Nephron progenitor cell (in vitro differentiated cells): Measurements from ENCODE around the gene CENPO.

Experiments
- DNase-seq: peaks from one replicate; pipeline ENCODE4 v3.0.0; 2021
- H3K27ac Mint-ChIP-seq: 2 replicates; pipeline ENCODE4 v1.8.0; 2021; ENCODE audit warnings: mild to moderate bottlenecking, moderate library complexity, mixed read lengths
- H3K27me3 Mint-ChIP-seq: 2 replicates; pipeline ENCODE4 v1.8.0; 2021; ENCODE audit warnings: mild to moderate bottlenecking, low read depth, mixed read lengths; ENCODE audit not compliant: poor library complexity
- H3K36me3 Mint-ChIP-seq: 2 replicates; pipeline ENCODE4 v1.8.0; 2021; ENCODE audit warnings: low read depth, mixed read lengths
- H3K4me1 Mint-ChIP-seq: 2 replicates; pipeline ENCODE4 v1.8.0; 2021; ENCODE audit warnings: mixed read lengths
- H3K4me3 Mint-ChIP-seq: 2 replicates; pipeline ENCODE4 v1.8.0; 2021; ENCODE audit warnings: mild to moderate bottlenecking, moderate library complexity, mixed read lengths
- H3K9me3 Mint-ChIP-seq: 2 replicates; pipeline ENCODE4 v1.8.0; 2021; ENCODE audit warnings: mild to moderate bottlenecking, moderate library complexity, mixed read lengths
- CTCF ChIP-seq: fragments of 200-600 bp; sonication (generic); IDR thresholded peaks from 2 replicates; pipeline ENCODE4 v1.5.0; 2021; ENCODE audit warnings: antibody characterized with exemption

The CENPO gene

GRCh38 chr2:24779116-24779515, 14.1 kb upstream of the CENPO start:
- TF ChIP-seq CTCF = no peak
- H3K4me1 Mint-ChIP-seq = peaks cover 13% of the 10 kb centered on the region
- no peak for DNase-seq
- H3K27ac Mint-ChIP-seq = no peak overlapping the region
- H3K9me3 Mint-ChIP-seq = peaks cover 19% of the 10 kb centered on the region
- H3K27me3 Mint-ChIP-seq = no peaks in the 10 kb centered on the region
- H3K36me3 Mint-ChIP-seq = peaks cover 11% of the 10 kb centered on the region
- H3K4me3 Mint-ChIP-seq = no peak overlapping the region

GRCh38 chr2:24783641-24784040, 9.6 kb upstream of the CENPO start:
- Mint-ChIP-seq H3K4me1 (peaks cover 14% of the 10 kb centered on the region), H3K9me3 (peaks cover 22% of the 10 kb centered on the region), H3K4me3 (no peak overlapping the region), H3K27ac (no peak overlapping the region), H3K36me3 (peaks cover 12% of the 10 kb centered on the region), H3K27me3 (no peaks in the 10 kb centered on the region)
- no peak for DNase-seq
- TF ChIP-seq CTCF = no peak

- TF ChIP-seq CTCF = no peak
- H3K36me3 Mint-ChIP-seq = peaks cover 20% of the 10 kb centered on the region
- no peak for DNase-seq
- peaks cover 24% of the 10 kb centered on the region for H3K4me1 Mint-ChIP-seq
- no peak overlapping the region for H3K4me3 Mint-ChIP-seq
- peaks cover 3% of the 10 kb centered on the region for H3K27me3 Mint-ChIP-seq
- peak overlapping the region; percentile 44 for H3K27ac Mint-ChIP-seq
- H3K9me3 Mint-ChIP-seq = peaks cover 21% of the 10 kb centered on the region
These were observed 7.4 kb upstream of the CENPO start for GRCh38 chr2:24785671-24786321.

GRCh38 chr2:24787532-24787931, 5.7 kb upstream of the CENPO start:
- H3K27ac Mint-ChIP-seq = no peak overlapping the region
- no peak for DNase-seq
- no peak overlapping the region for H3K4me3 Mint-ChIP-seq
- H3K9me3 Mint-ChIP-seq = peaks cover 13% of the 10 kb centered on the region
- H3K27me3 Mint-ChIP-seq = peaks cover 3% of the 10 kb centered on the region
- TF ChIP-seq CTCF = no peak
- H3K36me3 Mint-ChIP-seq = peaks cover 18% of the 10 kb centered on the region
- H3K4me1 Mint-ChIP-seq = peaks cover 41% of the 10 kb centered on the region

- TF ChIP-seq CTCF = no peak
- Mint-ChIP-seq H3K27me3 (peaks cover 3% of the 10 kb centered on the region), H3K4me3 (no peak overlapping the region), H3K36me3 (peaks cover 18% of the 10 kb centered on the region), H3K4me1 (peaks cover 48% of the 10 kb centered on the region), H3K9me3 (peaks cover 12% of the 10 kb centered on the region), H3K27ac (no peak overlapping the region)
- no peak for DNase-seq
These were observed 4.4 kb upstream of the CENPO start for GRCh38 chr2:24788816-24789215.

- Mint-ChIP-seq H3K27ac (no peak overlapping the region), H3K27me3 (peaks cover 3% of the 10 kb centered on the region), H3K4me1 (peaks cover 60% of the 10 kb centered on the region), H3K4me3 (no peak overlapping the region), H3K36me3 (peaks cover 37% of the 10 kb centered on the region), H3K9me3 (peaks cover under 1% of the 10 kb centered on the region)
- DNase-seq = no peak
- TF ChIP-seq CTCF = no peak
These were observed 1.8 kb upstream of the CENPO start for GRCh38 chr2:24791452-24791851.
